Inferior parietal cortex (tissue), 1 donor: ENCODE measurements around the gene AGPAT2.

ENCODE experiments used
- DNase-seq: peaks from one replicate; pipeline ENCODE4 v3.0.0-alpha.2; 2016; ENCODE audit errors: extremely low spot score

The AGPAT2 gene

DNA sequence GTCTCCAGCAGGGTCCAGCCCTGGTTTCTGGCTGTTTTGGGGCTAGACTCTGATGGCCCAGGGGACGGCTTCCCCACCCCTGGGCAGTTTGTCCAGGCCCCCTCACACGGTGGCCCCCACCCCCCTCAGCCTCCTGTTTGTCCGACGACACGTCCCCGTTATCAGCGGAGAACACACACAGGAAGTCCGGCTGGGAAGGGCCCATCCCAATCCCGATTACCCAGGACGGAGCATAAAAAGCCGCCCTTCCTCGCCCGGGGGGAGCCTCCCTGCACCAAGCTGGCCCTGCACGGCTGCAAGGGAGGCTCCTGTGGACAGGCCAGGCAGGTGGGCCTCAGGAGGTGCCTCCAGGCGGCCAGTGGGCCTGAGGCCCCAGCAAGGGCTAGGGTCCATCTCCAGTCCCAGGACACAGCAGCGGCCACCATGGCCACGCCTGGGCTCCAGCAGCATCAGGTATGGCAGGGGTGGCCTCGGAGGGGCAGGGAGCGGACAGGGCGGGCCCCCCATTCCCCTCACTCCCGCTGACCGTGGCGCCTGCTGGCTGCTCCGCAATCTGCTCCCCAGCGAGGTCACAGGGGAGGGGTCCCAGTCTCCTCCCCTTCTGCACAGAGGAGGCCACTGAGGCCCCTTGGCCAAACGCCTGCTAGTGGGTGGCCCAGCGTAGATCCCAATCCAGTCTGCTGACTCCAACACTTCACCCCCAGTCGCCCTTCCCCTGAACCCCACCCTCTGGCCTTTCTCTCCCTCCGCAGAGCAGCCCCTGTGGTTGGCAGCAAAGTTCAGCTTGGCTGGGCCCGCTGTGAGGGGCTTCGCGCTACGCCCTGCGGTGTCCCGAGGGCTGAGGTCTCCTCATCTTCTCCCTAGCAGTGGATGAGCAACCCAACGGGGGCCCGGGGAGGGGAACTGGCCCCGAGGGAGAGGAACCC is 24.3 kb downstream of the AGPAT2 start, which contains the start of gene EGFL7:
Gene EGFL7 (plus strand): TSS at position 261 of the 926 bp plus-strand sequence. CDS start 5,367 bp downstream, outside the sequence.
- no peak for DNase-seq

DNA sequence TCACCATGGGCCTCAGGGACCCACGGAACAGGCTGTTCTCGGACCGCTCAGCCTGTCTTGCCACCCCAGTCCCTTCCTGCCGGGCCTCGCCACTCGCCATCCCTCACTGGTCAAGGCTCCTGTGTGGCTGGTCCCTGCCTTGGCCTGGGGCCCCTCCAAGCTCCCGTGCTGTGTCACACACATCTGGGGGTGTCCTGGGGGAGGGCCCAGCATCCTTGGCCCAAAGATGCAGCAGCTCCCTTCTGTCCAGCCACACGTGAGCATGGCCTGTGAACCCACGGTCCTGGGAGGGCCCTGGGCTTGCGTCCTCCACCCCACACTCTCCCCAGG is 25.0 kb downstream of the AGPAT2 start:
- DNase-seq = no peak

DNA sequence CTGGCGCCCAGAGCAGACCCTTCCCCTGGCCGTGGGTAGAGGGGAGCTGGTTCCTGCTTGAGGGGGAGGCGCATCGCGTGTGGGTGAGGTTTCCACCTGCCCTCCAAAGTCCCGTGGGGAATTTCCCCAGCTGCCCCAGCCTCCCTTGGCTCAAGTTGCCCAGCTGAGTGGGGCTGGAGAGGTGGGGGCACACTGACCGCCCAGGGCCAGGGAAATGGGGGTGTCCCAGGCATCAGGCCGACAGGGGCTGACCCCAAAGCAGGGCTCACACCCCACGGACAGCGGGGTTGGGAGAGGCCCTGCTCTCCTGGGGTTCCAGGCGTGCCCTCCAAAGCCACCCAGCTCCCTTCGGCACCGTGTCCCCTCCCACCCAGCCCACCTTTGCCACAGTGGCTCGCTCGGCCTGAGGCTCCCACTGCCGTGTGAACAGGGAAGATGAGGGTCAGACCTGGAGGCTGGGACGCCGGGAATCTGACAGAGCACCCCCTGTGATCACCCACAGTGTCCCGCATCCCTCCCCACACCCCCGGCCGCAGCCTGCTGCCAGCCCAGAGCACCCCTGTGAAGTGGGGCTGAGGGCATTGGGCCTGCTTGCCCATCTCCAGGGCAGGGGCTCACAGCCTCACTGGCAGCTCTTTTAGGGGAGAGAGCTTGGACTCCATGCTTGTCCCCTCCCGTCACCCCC is 25.5 kb downstream of the AGPAT2 start:
- no peak for DNase-seq

GRCh38 chr9:136660971-136661550 is 26.2 kb downstream of the AGPAT2 start:
- no peak for DNase-seq

- no peak for DNase-seq
These were observed 27.1 kb downstream of the AGPAT2 start for GRCh38 chr9:136659861-136660784.

DNA sequence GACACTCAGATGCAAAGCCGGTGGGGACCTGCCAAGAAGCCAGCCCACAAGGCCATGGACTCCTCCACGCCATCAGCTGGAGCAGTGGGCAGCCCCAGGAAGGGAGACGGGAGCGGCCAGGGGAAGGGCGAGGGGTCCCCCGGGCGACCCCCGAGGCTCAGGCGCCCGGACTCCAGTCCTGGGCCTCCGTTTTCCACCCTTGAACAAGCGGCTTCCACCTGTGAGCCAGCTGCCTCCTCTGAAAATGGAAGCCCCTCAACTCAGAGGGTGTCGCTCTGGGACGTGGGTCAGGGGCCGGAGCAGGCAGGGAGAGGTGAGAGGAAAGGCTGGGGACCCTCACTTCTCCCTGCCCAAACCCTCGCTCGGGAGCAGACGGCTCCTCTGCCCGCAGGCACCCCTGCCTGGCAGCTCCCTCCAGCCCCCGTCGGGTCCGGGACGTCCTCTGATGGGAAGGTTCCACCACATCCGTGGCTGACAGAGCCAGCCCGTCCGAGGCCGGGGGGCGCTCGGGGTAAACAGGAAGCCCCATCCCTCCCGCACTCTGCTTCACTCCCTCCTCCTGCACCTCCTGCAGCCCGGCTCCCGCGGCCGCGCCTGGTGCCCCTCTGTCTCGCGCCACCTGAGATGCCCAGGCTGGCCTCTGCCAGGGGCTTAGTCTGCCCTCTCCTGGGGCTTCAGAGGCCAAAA is 28.3 kb downstream of the AGPAT2 start:
- no peak for DNase-seq

- DNase-seq = no peak
These were observed 29.0 kb downstream of the AGPAT2 start for GRCh38 chr9:136657974-136658848.

GRCh38 chr9:136656795-136657611 is 30.3 kb downstream of the AGPAT2 start:
- DNase-seq = no peak

GRCh38 chr9:136656183-136656738 is 31.0 kb downstream of the AGPAT2 start:
- no peak for DNase-seq

- no peak for DNase-seq
These were observed 31.6 kb downstream of the AGPAT2 start for GRCh38 chr9:136655536-136656182.

DNA sequence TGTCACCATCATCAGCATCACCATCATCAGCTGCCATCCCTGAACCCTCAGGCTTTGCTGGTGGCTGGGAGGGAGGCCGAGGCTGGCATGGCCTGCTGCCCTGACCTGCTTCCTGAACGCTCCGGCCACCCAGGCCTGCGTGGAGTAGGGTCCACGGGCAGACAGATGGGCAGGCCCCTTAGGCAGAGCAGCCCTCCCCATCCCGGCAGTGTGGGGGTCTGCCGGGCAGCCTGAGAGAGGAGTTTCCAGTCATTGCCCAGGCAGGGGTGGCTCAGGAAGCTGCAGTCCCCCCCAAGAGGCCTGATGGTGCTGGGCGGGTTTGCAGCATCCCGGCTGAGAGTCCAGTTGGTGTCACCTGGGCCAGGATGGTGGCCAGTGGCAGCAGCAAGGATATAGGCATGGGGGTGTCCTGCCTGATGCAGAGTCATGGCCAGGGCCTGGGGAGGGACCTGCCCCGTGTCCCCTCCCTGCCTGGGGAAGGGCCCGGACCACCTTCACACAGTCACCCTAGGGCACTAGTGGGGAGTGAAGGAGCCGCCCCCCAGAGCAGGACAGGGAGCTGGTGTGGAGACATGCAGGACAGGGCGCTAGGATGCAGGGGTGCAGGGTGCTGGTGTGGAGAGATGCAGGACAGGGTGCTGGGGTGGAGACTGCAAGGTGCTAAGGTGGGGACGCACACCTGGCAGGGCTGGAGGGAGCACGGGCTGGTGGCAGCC is 32.3 kb downstream of the AGPAT2 start:
- DNase-seq = no peak

- no peak for DNase-seq
These were observed 33.8 kb downstream of the AGPAT2 start for GRCh38 chr9:136653323-136654079.

DNA sequence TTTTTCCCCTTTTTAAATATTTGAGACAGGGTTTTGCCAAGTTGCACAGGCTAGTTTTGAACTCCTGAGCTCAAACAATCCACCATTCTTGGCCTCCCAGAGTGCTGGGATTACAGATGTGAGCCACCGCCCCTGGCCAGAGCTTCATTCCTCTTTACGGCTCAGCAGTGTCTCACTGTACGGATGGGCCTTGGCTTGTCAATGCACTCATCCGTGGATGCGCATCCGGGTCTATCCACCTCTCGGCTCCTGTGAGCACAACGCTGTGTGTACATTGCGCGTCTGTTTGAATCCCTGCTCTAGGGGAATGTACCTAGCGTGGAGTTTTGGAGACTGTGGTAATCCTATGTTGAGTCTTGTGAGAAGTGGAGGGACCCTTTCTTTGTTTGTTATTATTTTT is 35.4 kb downstream of the AGPAT2 start:
- no peak for DNase-seq

DNA sequence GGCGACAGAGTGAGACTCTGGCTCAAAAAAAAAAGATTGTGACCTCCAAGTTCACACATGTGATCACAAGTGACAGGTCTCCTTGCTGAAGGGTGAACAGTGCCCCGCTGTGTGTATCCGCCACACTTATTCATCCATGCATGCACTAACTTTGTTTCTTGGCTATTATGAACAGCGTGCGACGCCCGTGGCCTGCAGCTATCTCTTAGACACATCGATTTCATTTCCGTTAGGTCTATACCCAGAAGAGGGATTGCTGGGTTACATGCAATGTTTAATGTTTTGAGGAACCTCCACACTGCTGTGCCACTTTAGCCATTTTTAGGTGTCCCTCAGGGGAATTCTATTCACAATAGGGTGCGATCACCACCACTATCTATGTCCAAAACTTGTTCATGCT is 36.6 kb downstream of the AGPAT2 start:
- no peak for DNase-seq

DNA sequence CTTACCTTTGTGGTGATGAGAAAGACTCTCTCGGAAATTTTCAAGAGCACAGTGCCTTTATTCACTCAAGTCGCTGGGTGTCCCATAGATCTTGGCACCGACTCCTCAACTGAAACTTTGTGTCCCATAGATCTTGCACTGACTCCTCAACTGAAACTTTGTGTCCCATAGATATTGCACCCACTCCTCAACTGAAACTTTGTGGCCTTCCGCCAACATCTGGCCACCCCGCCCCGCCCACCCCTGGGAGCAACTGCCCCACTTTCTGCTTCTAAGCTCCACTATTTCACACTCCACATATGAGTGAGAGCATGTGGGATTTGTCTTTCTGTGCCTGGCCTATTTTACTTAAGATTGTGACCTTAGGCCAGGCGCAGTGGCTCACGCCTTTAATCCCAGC is 37.2 kb downstream of the AGPAT2 start:
- no peak for DNase-seq

DNA sequence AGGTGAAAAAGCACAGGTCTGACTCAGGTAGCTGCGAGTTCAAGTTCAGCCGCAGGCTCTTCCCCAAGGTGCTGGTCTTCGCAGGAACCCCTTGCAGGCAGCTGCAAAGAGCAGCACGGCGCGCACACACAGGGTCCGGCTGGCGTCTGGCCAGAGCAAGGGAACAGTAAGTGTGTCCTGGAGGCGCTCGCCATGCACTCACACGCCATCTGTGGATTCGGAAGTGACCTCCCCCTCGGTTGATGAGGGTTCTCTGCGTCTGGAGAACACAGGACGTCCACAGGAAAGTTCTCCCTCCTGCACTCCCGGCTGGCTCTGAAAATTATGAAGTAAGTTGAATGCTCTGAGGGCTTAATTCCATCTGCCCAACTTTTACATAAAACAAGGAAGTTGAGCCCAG is 38.5 kb downstream of the AGPAT2 start:
- DNase-seq = no peak
